COLO668 (cell line): ENCODE data around the gene MAGEB1.
A peak's percentile ranks its signal among the peaks of the same experiment; 100 is the strongest.

ENCODE experiments used
- DNase-seq: peaks from one replicate; lab custom pipeline; 2025; ENCODE audit not compliant: unreplicated experiment; lab: John Stamatoyannopoulos, UW

The MAGEB1 gene, protein sequence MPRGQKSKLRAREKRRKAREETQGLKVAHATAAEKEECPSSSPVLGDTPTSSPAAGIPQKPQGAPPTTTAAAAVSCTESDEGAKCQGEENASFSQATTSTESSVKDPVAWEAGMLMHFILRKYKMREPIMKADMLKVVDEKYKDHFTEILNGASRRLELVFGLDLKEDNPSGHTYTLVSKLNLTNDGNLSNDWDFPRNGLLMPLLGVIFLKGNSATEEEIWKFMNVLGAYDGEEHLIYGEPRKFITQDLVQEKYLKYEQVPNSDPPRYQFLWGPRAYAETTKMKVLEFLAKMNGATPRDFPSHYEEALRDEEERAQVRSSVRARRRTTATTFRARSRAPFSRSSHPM

DNA sequence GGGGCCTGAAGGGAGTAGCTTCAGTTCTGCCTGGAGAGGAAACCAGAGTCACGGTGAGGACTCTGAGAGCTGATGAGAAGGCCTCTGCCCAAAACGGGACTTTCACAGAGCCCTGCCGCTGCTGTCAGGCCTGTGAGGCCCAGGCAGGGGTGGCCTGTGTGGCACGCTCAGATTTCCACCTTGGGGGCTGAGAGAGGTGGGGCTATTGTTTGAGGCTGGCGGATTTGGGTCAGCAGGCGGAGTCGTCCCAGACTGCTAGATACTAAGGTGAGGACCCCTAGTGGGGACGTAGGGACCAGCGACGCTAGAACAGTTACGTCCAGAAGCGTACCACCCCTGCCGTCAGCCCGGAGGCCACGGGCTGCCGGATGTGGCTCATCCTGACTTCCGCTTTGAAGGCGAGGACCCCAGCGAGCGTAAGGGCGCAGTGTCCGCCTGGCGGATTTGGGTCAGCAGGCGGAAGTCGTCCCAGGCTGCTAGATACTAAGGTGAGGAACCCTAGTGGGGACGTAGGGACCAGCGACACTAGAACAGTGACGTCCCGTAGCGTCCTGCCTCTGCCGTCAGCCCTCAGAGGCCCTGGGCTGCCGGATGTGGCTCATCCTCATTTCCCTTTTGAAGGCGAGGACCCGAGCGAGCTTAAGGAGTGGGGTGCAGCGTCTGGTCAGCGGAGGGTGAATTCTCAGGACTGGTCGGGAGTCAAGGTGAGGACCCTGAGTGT lies at the start of gene MAGEB1:
Gene MAGEB1 (plus strand): TSS at position 378 of the 721 bp plus-strand sequence. CDS start 3,348 bp downstream, outside the sequence.
- DNase-seq: no peak

DNA sequence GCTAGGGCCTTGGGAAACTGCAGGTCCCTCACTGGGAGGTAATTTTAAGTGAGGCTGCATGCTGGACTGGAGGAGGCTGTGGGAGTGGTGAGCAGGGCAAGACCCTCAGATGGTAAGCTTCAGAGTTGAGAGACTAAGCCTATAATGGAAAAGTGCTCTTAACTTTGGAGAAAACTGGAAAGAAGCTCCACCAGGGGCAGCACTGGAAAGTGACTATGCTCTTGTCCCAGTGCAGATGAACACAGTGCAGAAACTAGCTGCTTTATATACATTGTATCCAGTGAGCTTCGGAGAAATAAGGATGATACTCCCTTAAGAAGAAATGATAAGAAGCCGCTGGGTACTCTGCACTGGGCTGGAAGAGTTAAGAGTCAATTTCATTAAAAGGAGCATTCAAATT lies 34.8 kb upstream of the MAGEB1 start:
- no peak for DNase-seq

DNA sequence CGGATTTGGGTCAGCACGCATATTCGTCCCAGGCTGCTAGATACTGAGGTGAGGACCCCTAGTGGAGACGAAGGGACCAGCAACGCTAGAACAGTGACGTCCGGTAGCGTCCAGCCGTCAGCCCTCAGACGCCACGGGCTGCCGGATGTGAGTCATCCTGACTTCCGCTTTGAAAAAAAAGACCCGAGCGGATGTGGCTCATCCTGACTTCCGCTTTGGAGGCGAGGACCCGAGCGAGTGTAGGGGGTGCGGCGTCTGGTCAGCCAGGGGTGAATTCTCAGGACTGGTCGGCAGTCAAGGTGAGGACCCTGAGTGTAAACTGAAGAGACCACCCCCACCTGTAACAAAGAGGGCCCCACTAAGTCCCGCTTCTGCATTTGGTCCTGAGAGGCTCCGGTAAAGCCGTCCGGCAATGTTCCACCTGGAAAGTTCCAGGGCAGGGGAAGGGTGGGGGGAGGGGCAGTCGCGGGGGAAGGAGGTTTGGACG lies 31.5 kb upstream of the MAGEB1 start, which contains the start of gene MAGEB2:
Gene MAGEB2 (plus strand): TSS at position 207 of the 487 bp plus-strand sequence. CDS start 3,018 bp downstream, outside the sequence.
- no peak for DNase-seq

DNA sequence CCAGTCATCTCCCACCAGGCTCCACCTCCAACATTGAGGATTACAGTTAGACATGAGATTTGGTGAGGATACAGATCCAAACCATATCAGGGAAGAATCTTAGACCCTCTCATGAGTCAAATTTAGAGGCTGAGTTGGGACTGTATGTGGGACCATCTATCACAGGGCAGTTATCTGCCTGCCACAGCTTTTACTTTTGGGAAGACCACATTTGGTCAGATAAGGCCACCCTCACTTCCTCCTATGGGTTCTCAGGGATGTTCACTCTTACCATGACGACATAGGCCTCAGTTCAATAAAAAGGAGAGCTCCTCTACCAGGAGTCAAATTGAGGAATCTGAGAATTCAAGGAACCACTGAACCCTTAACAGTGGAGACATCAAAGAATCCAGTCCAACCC lies 29.5 kb upstream of the MAGEB1 start:
- no peak for DNase-seq

DNA sequence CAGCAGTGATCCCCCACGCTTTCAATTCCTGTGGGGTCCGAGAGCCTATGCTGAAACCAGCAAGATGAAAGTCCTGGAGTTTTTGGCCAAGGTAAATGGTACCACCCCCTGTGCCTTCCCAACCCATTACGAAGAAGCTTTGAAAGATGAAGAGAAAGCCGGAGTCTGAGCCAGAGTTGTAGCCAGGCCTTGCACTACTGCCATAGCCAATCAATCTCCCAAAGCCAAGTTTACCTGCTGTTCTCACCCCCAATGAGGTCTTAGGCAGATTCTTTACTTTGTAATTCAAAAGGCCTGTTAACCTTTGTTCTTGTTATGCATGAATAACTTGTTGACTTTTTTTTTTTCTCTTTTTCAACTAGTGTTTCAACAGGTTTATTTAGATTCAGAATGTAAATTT lies 27.6 kb upstream of the MAGEB1 start:
- no peak for DNase-seq

DNA sequence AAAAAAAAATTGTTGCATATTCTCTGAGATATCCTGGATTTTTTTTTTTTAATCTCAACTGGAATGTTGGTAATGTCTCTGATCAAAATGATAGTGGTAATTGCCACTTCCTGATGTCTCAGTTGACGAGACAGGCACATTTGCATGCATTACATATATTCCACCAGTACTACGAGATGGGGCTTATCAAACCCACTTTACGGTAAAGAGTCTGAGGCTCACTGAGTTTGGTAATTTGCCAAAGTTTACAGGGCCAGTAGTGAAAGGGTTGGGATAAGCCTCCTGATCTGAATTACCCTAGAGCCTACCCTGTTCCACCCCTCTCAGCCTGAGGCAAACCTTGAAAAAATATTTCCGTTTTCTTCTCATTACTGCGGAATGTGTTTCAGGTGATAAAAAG lies 26.3 kb upstream of the MAGEB1 start:
- no peak for DNase-seq

DNA sequence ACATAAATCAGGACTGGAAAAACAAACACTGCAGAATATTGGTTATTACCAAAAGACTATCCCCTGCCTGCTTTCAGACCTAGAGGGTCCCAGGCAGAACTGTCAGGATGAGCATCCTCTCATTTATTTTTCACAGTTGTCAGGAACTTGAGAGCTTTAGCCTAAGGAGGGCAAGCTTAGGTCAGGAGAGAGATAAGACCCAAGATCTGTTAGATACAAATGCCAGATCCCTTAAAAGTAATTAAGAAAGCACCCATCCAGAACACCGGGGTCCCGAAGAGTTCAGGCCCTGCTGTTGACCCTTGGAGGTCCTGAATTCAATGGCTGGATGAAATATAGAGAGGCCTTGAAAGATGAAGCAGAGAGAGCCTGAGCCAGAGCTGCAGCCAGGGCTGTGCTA lies 22.4 kb upstream of the MAGEB1 start:
- no peak for DNase-seq

DNA sequence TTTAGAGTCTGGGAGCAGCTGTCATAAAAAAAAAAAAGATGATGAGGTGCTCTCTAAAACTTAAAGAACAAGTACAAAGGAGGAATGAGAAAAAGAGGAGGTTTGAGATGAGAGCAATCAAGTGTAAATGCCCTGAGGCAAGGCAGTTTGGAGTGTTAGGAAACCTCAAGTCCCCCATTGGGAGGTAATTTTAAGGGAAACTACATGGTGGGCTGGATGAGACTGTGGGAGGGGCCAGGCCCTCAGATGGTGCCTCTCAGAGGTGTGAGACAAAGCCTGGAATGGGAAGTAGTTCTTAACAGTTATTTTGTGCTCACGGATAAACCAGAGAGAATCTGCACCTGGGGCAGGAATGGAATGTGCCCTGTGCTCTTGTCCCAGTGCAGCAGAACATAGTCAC lies 18.4 kb upstream of the MAGEB1 start:
- DNase-seq: no peak

DNA sequence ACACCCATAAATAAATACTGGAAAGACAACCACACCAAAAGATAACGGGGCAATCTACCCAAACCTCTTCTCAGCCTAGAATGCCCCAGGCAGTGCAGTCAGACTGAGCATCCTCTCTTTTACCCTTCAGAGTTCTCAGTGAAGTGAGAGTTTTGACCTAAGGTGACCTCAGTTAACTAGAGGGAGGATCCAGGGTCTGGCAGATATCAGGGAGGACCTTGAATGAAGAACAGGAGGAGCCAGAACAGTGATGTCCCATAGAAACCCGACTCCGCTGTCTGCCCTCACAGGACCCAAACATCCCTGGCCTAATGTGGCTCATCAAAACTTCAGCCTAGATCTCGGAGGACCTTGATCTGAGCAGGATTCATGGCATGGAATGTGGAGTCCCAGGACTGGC lies 16.6 kb upstream of the MAGEB1 start, which contains the start of gene MAGEB3:
Gene MAGEB3 (plus strand): TSS at position 263 of the 400 bp plus-strand sequence. CDS start 5,268 bp downstream, outside the sequence.
- DNase-seq: no peak

DNA sequence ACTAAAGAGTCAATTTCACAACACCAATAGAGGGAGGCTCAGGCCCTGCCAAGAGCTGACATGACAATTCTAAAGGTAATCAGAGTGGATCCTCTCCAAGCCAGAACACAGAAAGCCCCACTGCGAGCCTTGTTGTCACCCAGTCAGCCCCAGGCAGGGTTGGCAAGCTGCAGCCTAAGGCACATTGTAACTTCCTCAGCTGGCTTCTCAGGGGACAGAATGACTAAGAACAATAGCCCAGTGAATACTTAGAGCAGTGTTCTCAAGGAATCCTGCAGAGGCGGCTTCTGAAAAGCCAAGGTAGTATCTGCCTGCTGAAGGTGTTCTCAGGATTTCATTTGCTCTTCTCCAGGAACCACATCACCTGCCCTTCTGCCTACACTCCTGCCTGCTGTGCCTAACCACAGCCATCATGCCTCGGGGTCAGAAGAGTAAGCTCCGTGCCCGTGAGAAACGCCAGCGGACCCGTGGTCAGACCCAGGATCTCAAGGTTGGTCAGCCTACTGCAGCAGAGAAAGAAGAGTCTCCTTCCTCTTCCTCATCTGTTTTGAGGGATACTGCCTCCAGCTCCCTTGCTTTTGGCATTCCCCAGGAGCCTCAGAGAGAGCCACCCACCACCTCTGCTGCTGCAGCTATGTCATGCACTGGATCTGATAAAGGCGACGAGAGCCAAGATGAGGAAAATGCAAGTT lies 5.1 kb upstream of the MAGEB1 start, which contains the start of gene MAGEB4:
Gene MAGEB4 (plus strand): TSS at position 277 of the 692 bp plus-strand sequence. CDS start 136 bp downstream, at position 413.
- DNase-seq: no peak

DNA sequence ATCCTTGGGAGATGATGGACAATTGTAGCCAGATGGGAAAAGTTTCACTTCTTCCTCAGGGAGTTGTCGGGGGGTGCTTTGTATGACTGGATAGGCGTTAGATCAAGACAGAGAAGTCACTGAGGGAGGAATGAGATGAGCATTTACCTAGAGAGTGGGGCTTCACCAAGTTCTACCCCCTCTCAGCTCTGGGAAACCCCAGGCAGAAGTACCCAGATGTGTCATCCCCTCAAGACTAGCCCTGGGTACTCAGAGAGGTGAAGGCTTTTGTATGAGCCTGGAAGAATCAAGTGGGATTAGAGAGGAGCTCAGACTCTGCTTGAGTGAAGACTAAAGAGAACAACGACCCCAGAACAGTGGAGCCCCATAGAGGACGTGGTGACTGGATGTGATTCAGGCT lies 1.9 kb downstream of the MAGEB1 start:
- DNase-seq: no peak

DNA sequence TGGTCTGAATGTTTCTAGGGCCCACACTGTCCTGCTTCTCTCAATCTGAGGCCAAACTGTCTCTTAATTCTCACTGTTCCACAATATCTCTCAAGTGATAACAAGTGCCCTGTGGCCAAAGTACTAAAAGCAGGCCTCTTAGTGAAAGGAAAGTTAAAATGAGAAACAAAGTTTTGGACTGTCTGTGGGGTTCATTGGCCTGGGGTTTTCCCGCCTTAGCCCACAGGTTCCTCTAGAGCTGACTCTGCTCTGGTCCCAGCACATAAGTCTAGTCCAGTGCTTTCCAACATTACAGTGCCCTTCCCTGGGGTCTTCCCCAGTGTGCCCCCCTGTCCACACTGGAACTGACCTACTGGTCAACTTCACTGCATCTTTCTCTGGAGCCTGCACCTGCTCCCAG lies 6.3 kb downstream of the MAGEB1 start:
- no peak for DNase-seq

DNA sequence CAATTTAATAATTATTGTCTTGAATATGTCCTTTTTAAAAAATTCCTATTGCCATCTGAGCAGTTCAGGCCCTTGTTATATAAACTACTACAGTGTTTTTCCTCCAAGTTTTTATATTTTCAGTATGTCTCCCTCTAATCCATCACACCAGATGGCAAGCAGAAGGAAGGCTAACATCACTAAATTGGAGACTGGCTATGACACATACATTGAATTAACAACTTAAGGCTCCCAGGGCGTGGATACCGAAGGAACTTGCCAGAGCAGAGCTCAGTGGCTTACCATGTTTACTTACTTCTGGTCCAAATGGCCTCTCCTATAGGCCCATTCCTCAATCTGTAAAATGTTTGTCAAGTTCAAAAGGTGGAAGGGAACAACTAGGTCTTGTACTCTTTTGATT lies 13.0 kb downstream of the MAGEB1 start:
- DNase-seq: no peak

DNA sequence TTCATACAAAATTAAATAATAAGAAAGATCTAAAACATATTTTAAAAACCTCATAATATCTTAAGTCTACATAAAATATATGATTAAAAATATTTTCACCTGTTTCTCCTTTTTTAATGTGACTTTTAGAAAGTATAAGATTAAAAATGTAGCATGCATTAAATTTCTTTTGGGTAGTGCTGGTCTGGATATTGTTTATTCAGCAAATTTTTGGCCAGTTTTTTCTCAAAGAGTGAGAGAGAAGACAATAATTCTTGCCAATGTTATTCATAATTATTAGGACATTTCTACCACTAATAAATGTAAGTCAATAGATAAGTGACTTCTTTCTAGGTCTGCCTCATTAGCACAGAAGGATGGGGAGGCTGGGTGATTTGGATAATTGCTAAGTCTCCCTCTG lies 14.1 kb downstream of the MAGEB1 start:
- no peak for DNase-seq

DNA sequence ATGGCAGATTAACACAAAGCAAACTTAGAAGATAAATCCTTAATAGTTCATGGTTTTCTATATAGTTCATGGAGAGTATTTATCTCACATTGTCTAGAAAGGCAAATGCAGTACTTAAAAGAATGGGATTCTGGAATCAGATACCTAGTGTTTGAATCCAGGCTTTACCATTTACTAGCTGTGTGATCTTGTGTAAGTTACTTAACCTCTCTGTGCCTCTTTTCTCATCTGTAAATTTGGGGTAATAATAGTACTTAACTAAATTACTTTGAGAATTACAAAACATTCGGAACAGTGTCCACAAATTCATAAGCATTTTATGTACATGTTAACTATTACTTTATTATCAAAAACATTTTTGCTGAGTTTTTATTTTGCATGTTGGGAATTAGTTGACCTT lies 15.8 kb downstream of the MAGEB1 start:
- no peak for DNase-seq

DNA sequence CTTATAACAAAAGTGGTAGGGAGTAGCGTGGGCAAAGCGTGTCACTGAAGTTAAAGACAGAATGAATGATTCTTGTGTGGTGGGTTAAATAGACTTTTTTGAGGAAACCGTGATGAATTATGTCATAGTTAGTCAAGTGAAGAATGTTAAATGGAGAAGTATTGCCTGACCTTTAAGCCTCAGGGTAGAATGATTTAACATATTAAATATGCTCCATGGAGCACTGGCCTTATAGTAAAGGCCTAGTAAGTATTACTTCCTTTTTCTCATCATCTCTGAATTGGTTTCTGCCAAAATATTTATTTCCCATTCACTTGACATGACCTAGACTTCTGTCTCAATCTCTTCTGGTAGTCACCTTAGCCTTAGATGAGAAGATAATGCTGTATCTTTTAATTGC lies 23.7 kb downstream of the MAGEB1 start:
- DNase-seq: no peak

DNA sequence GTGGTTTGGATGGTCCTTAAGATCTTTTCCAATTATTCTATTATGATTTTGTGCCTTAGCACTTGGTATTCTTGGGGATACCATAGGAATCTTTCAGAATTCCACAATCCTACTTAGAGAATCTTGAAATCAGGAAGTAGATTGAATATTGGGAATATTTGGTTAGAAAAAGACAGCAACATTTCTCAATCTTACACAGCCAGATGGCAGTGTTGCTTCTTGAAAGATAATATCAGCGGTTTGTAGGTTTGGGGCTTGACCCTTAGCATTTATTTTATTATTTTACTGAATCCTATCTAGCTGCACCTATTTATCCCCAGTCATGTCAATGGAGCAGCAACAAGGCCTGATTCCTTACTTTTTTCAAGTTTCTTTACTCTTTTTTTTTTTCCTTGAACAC lies 28.6 kb downstream of the MAGEB1 start:
- no peak for DNase-seq

DNA sequence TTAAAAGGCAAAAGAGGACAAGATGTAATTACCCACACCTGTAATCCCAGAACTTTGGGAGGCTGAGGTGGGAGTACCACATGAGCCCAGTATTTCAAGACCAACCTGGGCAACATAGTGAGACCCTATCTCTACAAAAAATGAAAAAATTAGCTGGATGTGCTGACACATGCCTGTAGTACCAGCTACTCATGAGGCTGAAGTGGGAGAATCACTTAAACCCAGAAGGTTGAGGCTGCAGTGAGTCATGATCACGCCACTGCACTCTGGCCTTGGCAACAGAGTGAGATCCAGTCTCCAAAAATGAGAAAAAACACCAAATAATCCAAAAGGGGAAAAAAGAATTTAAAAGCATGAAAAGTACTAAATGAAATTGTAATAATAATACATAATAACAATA lies 31.4 kb downstream of the MAGEB1 start:
- DNase-seq: no peak

DNA sequence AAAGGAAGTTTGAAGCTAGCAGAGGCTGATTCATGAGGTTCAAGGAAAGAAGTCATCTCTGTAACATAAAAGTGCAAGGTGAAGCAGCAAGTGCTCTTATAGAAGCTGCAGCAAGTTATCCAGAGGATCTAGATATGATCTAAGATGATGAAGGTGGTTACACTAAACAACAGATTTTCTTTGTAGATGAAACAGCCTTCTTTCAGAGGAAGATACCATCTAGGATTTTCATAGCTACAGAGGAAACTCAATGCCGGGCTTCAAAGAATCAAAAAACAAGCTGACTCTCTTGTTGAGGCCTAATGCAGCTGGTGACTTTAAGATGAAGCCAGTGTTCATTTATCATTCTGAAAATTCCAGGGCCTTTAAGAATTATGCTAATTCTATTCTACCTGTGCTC lies 33.5 kb downstream of the MAGEB1 start:
- DNase-seq: no peak

DNA sequence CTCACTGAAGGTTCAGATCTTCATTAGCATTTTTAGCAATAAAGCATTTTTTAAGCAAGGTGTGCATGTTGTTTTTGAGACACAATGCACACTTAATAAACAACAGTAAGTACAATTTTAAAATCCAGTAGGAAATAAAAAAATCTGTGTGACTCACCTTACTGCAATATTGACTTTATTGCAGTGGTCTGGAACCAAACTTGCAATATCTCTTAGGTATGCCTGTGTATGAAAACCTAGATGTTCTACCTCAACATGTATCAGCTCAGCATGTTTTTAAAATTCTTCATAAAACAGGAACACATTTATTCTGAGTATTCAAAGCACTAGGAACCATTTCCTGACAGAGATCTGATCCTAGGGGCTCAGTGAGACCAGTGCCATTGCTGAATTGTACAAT lies 35.6 kb downstream of the MAGEB1 start:
- DNase-seq: no peak

DNA sequence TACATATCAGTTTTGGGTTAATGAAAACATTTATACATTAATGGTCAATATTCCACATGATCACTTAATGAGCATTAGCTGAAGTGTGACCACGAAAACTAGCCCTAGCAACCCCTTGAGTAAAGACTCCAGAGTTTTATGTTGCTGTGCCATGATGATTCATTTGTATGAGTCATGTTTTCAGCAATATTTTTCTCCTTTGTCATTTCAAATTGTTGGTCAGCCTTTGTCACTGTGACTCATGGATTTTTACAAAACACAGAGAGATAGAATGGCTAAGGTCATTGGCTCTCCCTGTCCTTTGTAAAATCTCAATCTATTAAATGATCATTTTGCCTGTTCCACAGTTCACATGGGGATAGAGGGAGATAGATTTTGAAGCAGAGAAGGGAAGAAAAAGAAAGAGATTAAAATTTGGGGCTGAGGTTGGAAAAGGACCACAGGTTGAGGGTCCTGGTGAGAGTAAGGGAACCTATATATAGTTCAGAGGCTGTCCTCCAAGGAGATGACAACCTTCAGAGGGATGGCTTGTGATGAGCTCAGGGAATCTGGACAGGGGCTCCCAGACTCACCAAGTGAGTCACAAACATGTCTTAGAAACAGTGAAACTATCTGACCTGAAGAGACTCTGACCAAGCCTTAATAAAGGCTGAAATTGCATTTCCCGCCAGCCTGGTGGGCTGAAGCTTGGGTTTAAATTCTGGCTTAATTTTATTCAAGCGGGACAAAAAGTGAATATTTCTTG lies 36.7 kb downstream of the MAGEB1 start:
- peak; percentile 7 for DNase-seq
